ENCODE measurements around the gene CLCNKA. TPM values are rescaled to one million over a fixed set of nuclear protein-coding genes. Genes with fewer than 3 reads are reported as not detected.
"Not testable (repeated sequence)": the region's sequence is repeated elsewhere in the genome, so short reads cannot be mapped to it uniquely, and the experiment has no call there.

Gene CLCNKA
- total and polyA plus RNA-seq, 2 donors = 0.09 TPM; not detected in 1

- WGBS = 68% methylated on average over 19 of the region's 19 CpGs
- no peak overlapping the region for H3K27ac ChIP-seq (ENCODE audit: low read depth)
Measured at GRCh38 chr1:16028237-16029002, 6.6 kb downstream of the CLCNKA start.

GRCh38 chr1:16029003-16029268, 7.1 kb downstream of the CLCNKA start:
- not testable (repeated sequence) for H3K27ac ChIP-seq (ENCODE audit: low read depth); H3K4me3 ChIP-seq (ENCODE audit: low read depth, low read length); H3K4me1 ChIP-seq (ENCODE audit: insufficient read depth); H3K36me3 ChIP-seq (ENCODE audit: insufficient read depth); DNase-seq (ENCODE audit: extremely low spot score)
- WGBS = 81% methylated on average over 13 of the region's 13 CpGs

More at GRCh38 chr1:16028237-16029002, 6.6 kb downstream of the CLCNKA start:
- Histone ChIP-seq H3K4me3 (ENCODE audit: low read depth, low read length) (no peak overlapping the region), H3K36me3 (ENCODE audit: insufficient read depth) (no peaks in the 10 kb centered on the region), H3K4me1 (ENCODE audit: insufficient read depth) (no peaks in the 10 kb centered on the region)
- no peak for DNase-seq (ENCODE audit: extremely low spot score)

GRCh38 chr1:16029288-16029687, 7.5 kb downstream of the CLCNKA start:
- H3K4me1 ChIP-seq (ENCODE audit: insufficient read depth) = no peaks in the 10 kb centered on the region
- 97% methylated on average over 1 of the region's 1 CpG for WGBS
- no peak for DNase-seq (ENCODE audit: extremely low spot score)
- H3K4me3 ChIP-seq (ENCODE audit: low read depth, low read length) = no peak overlapping the region
- H3K27ac ChIP-seq (ENCODE audit: low read depth) = no peak overlapping the region
- H3K36me3 ChIP-seq (ENCODE audit: insufficient read depth) = no peaks in the 10 kb centered on the region

- Histone ChIP-seq H3K36me3 (ENCODE audit: insufficient read depth) (no peaks in the 10 kb centered on the region), H3K4me3 (ENCODE audit: low read depth, low read length) (no peak overlapping the region), H3K4me1 (ENCODE audit: insufficient read depth) (no peaks in the 10 kb centered on the region), H3K27ac (ENCODE audit: low read depth) (no peak overlapping the region)
- no peak for DNase-seq (ENCODE audit: extremely low spot score)
- 89% methylated on average over 8 of the region's 8 CpGs for WGBS
Measured at GRCh38 chr1:16031551-16031950, 9.7 kb downstream of the CLCNKA start.

- DNase-seq (ENCODE audit: extremely low spot score) = no peak
- no peak overlapping the region for H3K4me3 ChIP-seq (ENCODE audit: low read depth, low read length)
- H3K27ac ChIP-seq (ENCODE audit: low read depth) = no peak overlapping the region
- no peaks in the 10 kb centered on the region for H3K4me1 ChIP-seq (ENCODE audit: insufficient read depth)
- 45% methylated on average over 18 of the region's 18 CpGs for WGBS
- no peaks in the 10 kb centered on the region for H3K36me3 ChIP-seq (ENCODE audit: insufficient read depth)
Measured at GRCh38 chr1:16032388-16033102, 10.7 kb downstream of the CLCNKA start.

GRCh38 chr1:16033103-16033632, 11.3 kb downstream of the CLCNKA start:
- WGBS = 57% methylated on average over 7 of the region's 7 CpGs
- not testable (repeated sequence) for H3K36me3 ChIP-seq (ENCODE audit: insufficient read depth); DNase-seq (ENCODE audit: extremely low spot score); H3K4me1 ChIP-seq (ENCODE audit: insufficient read depth); H3K4me3 ChIP-seq (ENCODE audit: low read depth, low read length); H3K27ac ChIP-seq (ENCODE audit: low read depth)

- not testable (repeated sequence) for H3K4me3 ChIP-seq (ENCODE audit: low read depth, low read length); DNase-seq (ENCODE audit: extremely low spot score); H3K36me3 ChIP-seq (ENCODE audit: insufficient read depth); H3K4me1 ChIP-seq (ENCODE audit: insufficient read depth); H3K27ac ChIP-seq (ENCODE audit: low read depth)
- WGBS = 89% methylated on average over 10 of the region's 11 CpGs
Measured at GRCh38 chr1:16036461-16036860, 14.6 kb downstream of the CLCNKA start.

GRCh38 chr1:16038620-16038912, 16.7 kb downstream of the CLCNKA start:
- Histone ChIP-seq H3K27ac (ENCODE audit: low read depth) (no peak overlapping the region), H3K4me3 (ENCODE audit: low read depth, low read length) (no peak overlapping the region), H3K36me3 (ENCODE audit: insufficient read depth) (no peaks in the 10 kb centered on the region), H3K4me1 (ENCODE audit: insufficient read depth) (no peaks in the 10 kb centered on the region)
- DNase-seq (ENCODE audit: extremely low spot score) = no peak
- 84% methylated on average over 4 of the region's 4 CpGs for WGBS

GRCh38 chr1:16039871-16040270, 18.0 kb downstream of the CLCNKA start:
- H3K36me3 ChIP-seq (ENCODE audit: insufficient read depth) = not testable (repeated sequence)

GRCh38 chr1:16041200-16041599, 19.4 kb downstream of the CLCNKA start:
- DNase-seq (ENCODE audit: extremely low spot score) = no peak
- 91% methylated on average over 8 of the region's 8 CpGs for WGBS
- no peaks in the 10 kb centered on the region for H3K36me3 ChIP-seq (ENCODE audit: insufficient read depth)
- no peaks in the 10 kb centered on the region for H3K4me1 ChIP-seq (ENCODE audit: insufficient read depth)
- no peak overlapping the region for H3K4me3 ChIP-seq (ENCODE audit: low read depth, low read length)
- no peak overlapping the region for H3K27ac ChIP-seq (ENCODE audit: low read depth)

More at GRCh38 chr1:16039871-16040270, 18.0 kb downstream of the CLCNKA start:
- H3K4me3 ChIP-seq (ENCODE audit: low read depth, low read length); DNase-seq (ENCODE audit: extremely low spot score); H3K4me1 ChIP-seq (ENCODE audit: insufficient read depth); H3K27ac ChIP-seq (ENCODE audit: low read depth): not testable (repeated sequence)
- 64% methylated on average over 7 of the region's 8 CpGs for WGBS

GRCh38 chr1:16042096-16042495, 20.3 kb downstream of the CLCNKA start:
- DNase-seq (ENCODE audit: extremely low spot score) = no peak
- 83% methylated on average over 9 of the region's 9 CpGs for WGBS
- no peak overlapping the region for H3K27ac ChIP-seq (ENCODE audit: low read depth)

GRCh38 chr1:16042654-16043053, 20.8 kb downstream of the CLCNKA start:
- H3K4me3 ChIP-seq (ENCODE audit: low read depth, low read length); H3K4me1 ChIP-seq (ENCODE audit: insufficient read depth); H3K27ac ChIP-seq (ENCODE audit: low read depth); DNase-seq (ENCODE audit: extremely low spot score); H3K36me3 ChIP-seq (ENCODE audit: insufficient read depth): not testable (repeated sequence)
- whole genome bisulfite sequencing = 83% methylated on average over 9 of the region's 9 CpGs

More at GRCh38 chr1:16042096-16042495, 20.3 kb downstream of the CLCNKA start:
- H3K4me3 ChIP-seq (ENCODE audit: low read depth, low read length) = no peak overlapping the region
- H3K36me3 ChIP-seq (ENCODE audit: insufficient read depth) = no peaks in the 10 kb centered on the region
- no peaks in the 10 kb centered on the region for H3K4me1 ChIP-seq (ENCODE audit: insufficient read depth)

- Histone ChIP-seq H3K4me3 (ENCODE audit: low read depth, low read length) (no peak within 1 kb of the TSS), H3K4me1 (ENCODE audit: insufficient read depth) (no peaks in the 10 kb centered on the region), H3K27ac (ENCODE audit: low read depth) (no peak within 1 kb of the TSS), H3K36me3 (ENCODE audit: insufficient read depth) (no peaks in the 10 kb centered on the region)
- no peak for DNase-seq (ENCODE audit: extremely low spot score)
- WGBS = 85% methylated on average over 7 of the region's 7 CpGs
Measured at GRCh38 chr1:16043521-16043920, 21.7 kb downstream of the CLCNKA start, which contains the start of gene CLCNKB. Gene CLCNKB, plus strand, starts transcription at chr1:16043782. Its CDS starts 711 bp downstream, at chr1:16044493.

- Histone ChIP-seq H3K36me3 (ENCODE audit: insufficient read depth) (no peaks in the 10 kb centered on the region), H3K4me3 (ENCODE audit: low read depth, low read length) (no peak overlapping the region), H3K4me1 (ENCODE audit: insufficient read depth) (no peaks in the 10 kb centered on the region), H3K27ac (ENCODE audit: low read depth) (no peak overlapping the region)
- WGBS = 94% methylated on average over 5 of the region's 5 CpGs
- DNase-seq (ENCODE audit: extremely low spot score) = no peak
Measured at GRCh38 chr1:16043950-16044349, 22.1 kb downstream of the CLCNKA start.

Data from urinary bladder (tissue), 4 donors.